Measurements from ENCODE around the gene ZNF878.
A peak's percentile ranks its signal among the peaks of the same experiment; 100 is the strongest.

Gene ZNF878

DNA sequence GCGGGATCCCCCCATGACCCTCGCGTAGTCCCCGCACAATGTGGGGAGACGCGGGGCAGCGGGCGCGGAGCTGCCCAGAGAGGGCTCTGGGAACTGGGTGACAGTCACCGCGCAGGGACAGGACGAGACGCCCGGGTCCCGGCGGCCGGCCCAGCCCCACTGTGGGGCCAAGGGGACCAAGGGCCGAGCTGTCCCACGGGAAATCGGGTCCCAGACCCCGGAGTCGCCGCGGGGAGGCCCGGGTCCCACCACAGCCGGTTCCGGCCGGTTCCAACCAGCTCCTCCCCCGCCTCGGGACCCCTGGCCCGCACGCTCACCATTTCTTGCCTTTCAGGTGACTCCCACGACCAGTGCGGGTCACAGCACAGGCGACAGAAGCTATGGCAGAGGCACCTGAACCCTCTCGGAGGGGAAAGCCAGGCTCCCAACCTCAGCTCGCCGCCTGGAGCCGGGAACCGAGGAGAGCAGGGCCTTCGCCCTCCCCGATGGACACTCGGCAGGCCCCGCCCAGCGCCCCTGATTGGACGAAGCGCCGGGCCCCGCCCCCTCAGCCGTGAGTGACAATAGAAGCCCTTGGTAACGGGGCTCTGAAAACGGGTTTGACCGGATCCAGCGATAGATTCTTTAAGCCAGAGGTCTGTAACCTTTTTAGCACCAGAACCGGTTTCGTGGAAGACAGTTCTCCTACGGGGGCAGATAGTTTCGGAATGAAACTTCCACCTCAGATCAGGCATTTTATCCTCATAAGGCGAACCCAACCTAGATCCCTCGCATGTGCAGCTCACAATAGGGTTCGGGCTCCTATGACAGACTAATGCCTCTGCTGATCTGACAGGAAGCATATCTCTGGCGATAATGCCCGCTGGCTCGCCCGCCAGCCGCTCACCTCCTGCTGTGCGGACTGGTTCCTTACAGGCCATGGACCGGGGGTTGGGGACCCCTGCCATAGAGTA, 17.3 kb downstream of the ZNF878 start, which contains the start of gene ZNF433:
ZNF433 (minus strand) TSS at position 460 of the 953 bp plus-strand sequence; CDS start at position 320, 140 bp downstream.
- peak; percentile 85 for DNase-seq (ENCODE audit: low read depth, low spot score)

GRCh38 chr19:12034620-12035019, 18.1 kb downstream of the ZNF878 start:
- no peak for DNase-seq (ENCODE audit: low read depth, low spot score)

DNA sequence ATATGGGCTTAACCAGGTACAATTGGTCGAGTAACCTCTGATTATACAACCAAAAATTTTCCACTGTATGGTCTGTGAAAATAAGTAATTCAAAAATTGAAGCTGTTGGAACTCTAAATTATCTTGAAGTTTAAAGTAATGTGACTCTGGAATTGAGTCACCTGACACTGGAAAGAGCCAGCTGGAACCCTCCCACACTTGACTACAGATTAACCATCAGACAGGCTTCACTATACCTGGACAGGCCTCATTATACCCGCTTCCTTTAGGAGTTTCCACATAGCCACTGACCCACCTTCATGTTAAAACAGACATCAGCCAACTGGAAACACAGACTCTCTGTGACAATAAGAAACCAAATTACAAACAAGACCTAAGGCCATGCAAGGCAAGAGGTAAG, 18.6 kb downstream of the ZNF878 start:
- no peak for DNase-seq (ENCODE audit: low read depth, low spot score)

DNA sequence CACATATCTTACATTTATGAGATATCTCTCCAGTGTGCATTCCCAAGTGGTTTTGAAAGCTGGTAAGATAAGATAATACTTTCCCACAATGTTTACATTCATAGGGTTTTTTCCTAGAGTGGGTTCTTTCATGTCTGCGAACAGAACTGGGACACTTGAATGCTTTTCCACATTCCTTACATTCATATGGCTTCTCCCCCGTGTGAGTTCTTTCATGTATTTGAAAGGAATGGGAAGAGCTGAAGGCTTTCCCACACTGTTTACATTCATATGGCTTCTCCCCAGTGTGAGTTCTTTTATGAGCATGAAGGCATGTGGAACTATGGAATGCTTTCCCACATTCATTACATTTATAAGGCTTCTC, 37.0 kb downstream of the ZNF878 start:
- DNase-seq (ENCODE audit: low read depth, low spot score), result no peak

DNA sequence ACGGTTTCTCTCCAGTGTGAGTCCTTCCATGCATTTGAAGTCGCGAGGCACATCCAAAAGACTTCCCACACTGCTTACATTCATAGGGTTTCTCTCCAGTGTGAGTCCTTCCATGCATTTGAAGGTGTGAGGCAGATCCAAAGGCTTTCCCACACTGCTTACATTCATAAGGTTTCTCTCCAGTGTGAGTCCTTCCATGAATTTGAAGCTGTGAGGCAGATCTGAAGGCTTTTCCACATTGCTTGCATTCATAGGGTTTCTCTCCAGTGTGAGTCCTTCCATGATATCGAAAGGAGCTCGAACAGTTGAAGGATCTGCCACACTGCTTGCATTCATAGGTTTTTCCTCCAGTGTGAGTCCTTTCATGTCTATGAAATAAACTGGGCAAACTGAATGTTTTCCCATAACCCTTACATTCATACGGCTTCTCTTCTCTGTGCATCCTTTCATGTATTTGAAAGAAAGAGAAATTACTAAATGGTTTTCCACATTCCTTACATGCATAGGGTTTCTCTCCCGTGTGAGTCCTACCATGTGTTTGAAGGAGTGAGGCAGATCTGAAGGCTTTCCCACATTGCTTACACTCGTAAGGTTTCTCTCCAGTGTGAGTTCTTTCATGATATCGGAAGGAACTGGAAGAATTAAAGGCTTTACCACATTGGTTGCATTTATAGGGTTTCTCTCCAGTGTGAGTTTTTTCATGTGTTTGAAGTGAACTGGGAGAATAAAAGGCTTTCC, 37.6 kb downstream of the ZNF878 start:
- no peak for DNase-seq (ENCODE audit: low read depth, low spot score)

DNA sequence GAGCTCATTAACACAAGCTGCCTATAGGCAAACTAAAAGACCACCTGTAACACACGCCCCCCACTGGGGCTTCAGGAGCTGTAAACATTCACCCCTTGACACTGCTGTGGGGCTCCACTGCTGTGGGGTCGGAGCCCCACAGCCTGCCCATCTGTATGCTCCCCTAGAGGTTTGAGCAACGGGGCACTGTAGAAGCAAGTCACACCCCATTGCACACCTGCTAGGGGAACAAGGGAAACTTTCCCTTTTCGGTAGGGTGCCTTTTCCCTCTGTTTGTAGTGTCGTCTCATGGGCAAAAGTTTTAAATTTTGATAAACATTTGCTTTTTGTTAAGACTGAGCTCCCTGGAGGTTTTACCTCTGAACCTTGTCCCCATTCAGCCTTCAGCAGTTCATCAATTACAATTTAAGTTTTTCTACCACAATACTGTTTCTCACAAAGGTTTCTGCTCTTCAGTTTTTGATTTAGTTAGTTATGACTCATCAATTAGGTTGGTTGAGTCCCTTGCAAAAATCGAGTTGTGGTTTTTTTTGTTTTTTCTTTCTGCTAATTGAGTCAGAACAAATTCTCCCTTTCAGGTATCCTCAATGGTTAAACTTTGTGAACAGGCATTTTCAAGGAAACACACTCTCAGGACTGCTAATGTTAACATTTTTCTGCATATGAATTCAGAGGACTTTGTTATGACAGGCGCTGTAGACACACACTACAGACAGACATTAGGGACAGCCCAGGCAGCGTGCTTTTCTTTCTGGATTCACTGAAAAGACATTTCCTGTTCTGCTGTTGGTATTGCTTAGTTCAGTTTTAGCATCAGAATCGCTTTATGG, 52.4 kb downstream of the ZNF878 start:
- no peak for DNase-seq (ENCODE audit: low read depth, low spot score)

- no peak for DNase-seq (ENCODE audit: low read depth, low spot score)
Observed at GRCh38 chr19:11995174-11995573, 57.6 kb downstream of the ZNF878 start.
